HEK293T (cell line): Measurements from ENCODE around the gene ZFYVE19.

Experiments used
- BHLHE40 ChIP-seq: fragments of 450-650 bp; IDR thresholded peaks from 2 replicates; pipeline ENCODE4 v1.6.1; 2016; ENCODE audit warnings: mild to moderate bottlenecking, moderate library complexity, borderline replicate concordance
- FOXK2 ChIP-seq: fragments of 450-650 bp; IDR thresholded peaks from 2 replicates; pipeline ENCODE4 v1.6.1; 2016; ENCODE audit warnings: mild to moderate bottlenecking
- FOXM1 ChIP-seq: fragments of 450-650 bp; IDR thresholded peaks from 2 replicates; pipeline ENCODE4 v1.6.1; 2017; ENCODE audit warnings: mild to moderate bottlenecking, borderline replicate concordance
- HDGF ChIP-seq: fragments of 450-650 bp; IDR thresholded peaks from 2 replicates; pipeline ENCODE4 v1.6.1; 2017; ENCODE audit warnings: antibody characterized with exemption, borderline replicate concordance
- SP1 ChIP-seq: fragments of 450-650 bp; IDR thresholded peaks from 2 replicates; pipeline ENCODE4 v1.6.1; 2017
- SUZ12 ChIP-seq: fragments of 450-650 bp; IDR thresholded peaks from 2 replicates; pipeline ENCODE4 v1.6.1; 2016; ENCODE audit warnings: mild to moderate bottlenecking
- TARDBP ChIP-seq: fragments of 450-650 bp; IDR thresholded peaks from 2 replicates; pipeline ENCODE4 v1.6.1; 2016

DNA sequence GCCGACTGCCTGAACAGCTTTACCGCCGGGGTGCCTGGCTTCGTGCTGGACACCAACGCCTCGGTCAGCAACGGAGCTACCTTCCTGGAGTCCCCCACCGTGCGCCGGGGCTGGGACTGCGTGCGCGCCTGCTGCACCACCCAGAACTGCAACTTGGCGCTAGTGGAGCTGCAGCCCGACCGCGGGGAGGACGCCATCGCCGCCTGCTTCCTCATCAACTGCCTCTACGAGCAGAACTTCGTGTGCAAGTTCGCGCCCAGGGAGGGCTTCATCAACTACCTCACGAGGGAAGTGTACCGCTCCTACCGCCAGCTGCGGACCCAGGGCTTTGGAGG is 37.8 kb downstream of the ZFYVE19 start:
- TF ChIP-seq BHLHE40 (no peak), HDGF (no peak), FOXM1 (no peak), SP1 (no peak), FOXK2 (no peak), SUZ12 (no peak), TARDBP (no peak)
